ENCODE results near the gene USP13. TPM values are rescaled to one million over a fixed set of nuclear protein-coding genes. Genes with fewer than 3 reads are reported as not detected.

The USP13 gene
- total RNA-seq, 1 donor from 2014 or later: 15.4 TPM

- no peak overlapping the region for H3K4me3 ChIP-seq
- intact Hi-C loops (cut with DNase I): no loop called here
- TF ChIP-seq CTCF (IDR thresholded peaks at IDR 0.05): no peak
- H3K27ac ChIP-seq: no peak overlapping the region
- no peaks in the 10 kb centered on the region for H3K4me1 ChIP-seq
- H3K36me3 ChIP-seq: peaks cover 13% of the 10 kb centered on the region
- ATAC-seq (no peak), DNase-seq (no peak)
- no peaks in the 10 kb centered on the region for H3K9me3 ChIP-seq
- no peaks in the 10 kb centered on the region for H3K27me3 ChIP-seq
These were observed 87.2 kb downstream of the USP13 start for GRCh38 chr3:179739816-179740594.

- no peak for DNase-seq
- TF ChIP-seq CTCF (IDR thresholded peaks at IDR 0.05): no peak
- H3K27ac ChIP-seq: no peak overlapping the region
- ATAC-seq: peak; percentile 78
- intact Hi-C loops (cut with DNase I): no loop called here
- no peak overlapping the region for H3K4me3 ChIP-seq
- H3K27me3 ChIP-seq: no peaks in the 10 kb centered on the region
- H3K9me3 ChIP-seq: no peaks in the 10 kb centered on the region
- peaks cover 13% of the 10 kb centered on the region for H3K36me3 ChIP-seq
- H3K4me1 ChIP-seq: no peaks in the 10 kb centered on the region
These were observed 91.1 kb downstream of the USP13 start for GRCh38 chr3:179743913-179744312.

GRCh38 chr3:179744667-179745066, 91.8 kb downstream of the USP13 start:
- H3K36me3 ChIP-seq: peaks cover 13% of the 10 kb centered on the region
- intact Hi-C loops (cut with DNase I): no loop called here
- H3K27ac ChIP-seq: no peak overlapping the region
- no peak for ATAC-seq
- no peaks in the 10 kb centered on the region for H3K27me3 ChIP-seq
- no peak for TF ChIP-seq CTCF (IDR thresholded peaks at IDR 0.05)
- H3K9me3 ChIP-seq: no peaks in the 10 kb centered on the region
- no peak overlapping the region for H3K4me3 ChIP-seq
- DNase-seq: no peak
- no peaks in the 10 kb centered on the region for H3K4me1 ChIP-seq

DNA sequence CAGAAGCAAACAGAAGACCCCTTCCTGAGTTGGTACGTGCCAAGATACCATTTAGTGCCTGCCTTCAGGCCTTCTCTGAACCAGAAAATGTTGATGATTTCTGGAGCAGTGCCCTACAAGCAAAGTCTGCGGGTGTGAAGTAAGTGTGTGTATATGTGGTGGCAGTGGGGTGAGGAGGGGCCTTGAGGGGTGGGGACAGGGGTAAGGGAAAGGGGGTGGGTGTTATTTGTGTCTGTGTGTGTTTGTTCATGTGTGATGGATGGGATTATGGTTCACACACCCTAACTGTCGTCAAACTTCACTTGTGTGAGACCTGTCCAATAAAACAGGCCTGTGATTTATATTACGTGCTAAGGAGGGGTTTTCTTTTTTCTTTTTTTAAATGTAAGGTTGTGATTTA, 92.2 kb downstream of the USP13 start:
- DNase-seq (no peak), ATAC-seq (no peak)
- Histone ChIP-seq H3K36me3 (peaks cover 13% of the 10 kb centered on the region), H3K4me1 (no peaks in the 10 kb centered on the region), H3K27me3 (no peaks in the 10 kb centered on the region), H3K9me3 (no peaks in the 10 kb centered on the region), H3K4me3 (no peak overlapping the region), H3K27ac (no peak overlapping the region)
- intact Hi-C loops (cut with DNase I): no loop called here
- TF ChIP-seq CTCF (IDR thresholded peaks at IDR 0.05): no peak

- no peak overlapping the region for H3K27ac ChIP-seq
- intact Hi-C loops (cut with DNase I): no loop called here
- H3K4me1 ChIP-seq: no peaks in the 10 kb centered on the region
- no peak overlapping the region for H3K4me3 ChIP-seq
- TF ChIP-seq CTCF (IDR thresholded peaks at IDR 0.05): no peak
- ATAC-seq (no peak), DNase-seq (no peak)
- no peaks in the 10 kb centered on the region for H3K9me3 ChIP-seq
- peaks cover 13% of the 10 kb centered on the region for H3K36me3 ChIP-seq
- H3K27me3 ChIP-seq: no peaks in the 10 kb centered on the region
These were observed 92.9 kb downstream of the USP13 start for GRCh38 chr3:179745716-179746115.

All from upper lobe of right lung (tissue), 1 donor.